Activated CD8-positive, alpha-beta memory T cell treated with anti-CD3 and anti-CD28 coated beads, Interleukin-2, amount 50 U/mL, for 1 hour (primary cell): ENCODE data around the gene BANF1.

Experiments used
- DNase-seq: peaks from one replicate; pipeline ENCODE4 v3.0.0-alpha.2; 2020; ENCODE audit errors: extremely low read depth

Gene BANF1

GRCh38 chr11:66001942-66002647, at the start of gene BANF1, which contains the start of gene EIF1AD:
TSS of gene BANF1 (plus strand) at chr11:66002503. CDS start at chr11:66003251, 748 bp downstream.
TSS of gene EIF1AD (minus strand) at chr11:66002157. CDS start at chr11:66000389, 1,768 bp downstream.
- DNase-seq: peak; percentile 86

GRCh38 chr11:65953471-65953870, 48.8 kb upstream of the BANF1 start:
- no peak for DNase-seq

GRCh38 chr11:65954771-65955170, 47.5 kb upstream of the BANF1 start:
- no peak for DNase-seq

GRCh38 chr11:65958291-65958690, 44.0 kb upstream of the BANF1 start:
- DNase-seq: no peak

- no peak for DNase-seq
Observed at GRCh38 chr11:65958774-65959420, 43.4 kb upstream of the BANF1 start.

GRCh38 chr11:65960824-65961266, 41.5 kb upstream of the BANF1 start:
- no peak for DNase-seq

GRCh38 chr11:65961267-65962140, 40.8 kb upstream of the BANF1 start, which contains the start of gene SART1:
TSS of gene SART1 (plus strand) at chr11:65961734. CDS start at chr11:65961781, 47 bp downstream.
- peak; percentile 97 for DNase-seq

GRCh38 chr11:65962141-65962564, 40.1 kb upstream of the BANF1 start:
- DNase-seq: no peak

- no peak for DNase-seq
Observed at GRCh38 chr11:65964906-65965305, 37.4 kb upstream of the BANF1 start.

- no peak for DNase-seq
Observed at GRCh38 chr11:65965986-65966762, 36.1 kb upstream of the BANF1 start.

- no peak for DNase-seq
Observed at GRCh38 chr11:65967329-65967934, 34.9 kb upstream of the BANF1 start.

GRCh38 chr11:65968600-65969482, 33.5 kb upstream of the BANF1 start:
- DNase-seq: no peak

GRCh38 chr11:65972116-65972515, 30.2 kb upstream of the BANF1 start:
- no peak for DNase-seq

GRCh38 chr11:65973439-65974110, 28.7 kb upstream of the BANF1 start:
- no peak for DNase-seq

GRCh38 chr11:65975771-65976170, 26.5 kb upstream of the BANF1 start:
- no peak for DNase-seq

- DNase-seq: no peak
Observed at GRCh38 chr11:65976216-65977176, 25.8 kb upstream of the BANF1 start.

GRCh38 chr11:65977621-65978390, 24.5 kb upstream of the BANF1 start:
- no peak for DNase-seq
